GM21528 (cell line): ENCODE data around the gene SOX18.
A peak's percentile ranks its signal among the peaks of the same experiment; 100 is the strongest.

ENCODE experiments used
- ATAC-seq: cut with Tn5 transposase; IDR thresholded peaks from one replicate; pipeline ENCODE4 v1.9.1; 2021; ENCODE audit warnings: mild to moderate bottlenecking, moderate library complexity; ENCODE audit not compliant: unreplicated experiment, low FRiP score

The SOX18 gene

DNA sequence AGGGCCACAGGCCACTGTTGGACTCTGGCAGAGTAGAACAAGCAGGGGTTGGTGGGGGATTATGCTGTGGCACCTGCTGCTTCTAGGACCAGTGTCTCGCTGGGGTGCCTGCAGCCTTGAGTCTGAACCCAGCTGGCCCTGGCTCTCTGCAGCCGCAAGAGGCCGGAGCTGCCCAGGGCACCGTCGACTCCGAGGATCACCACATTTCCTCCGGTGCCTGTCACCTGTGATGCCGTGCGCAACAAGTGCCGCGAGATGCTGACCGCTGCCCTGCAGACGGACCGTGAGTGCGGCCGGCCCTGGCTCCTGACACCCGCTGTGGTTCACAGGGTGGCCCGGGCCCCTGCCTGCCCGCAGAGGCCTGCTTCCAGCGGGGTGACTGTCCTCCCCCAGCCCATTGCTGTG is 19.8 kb upstream of the SOX18 start:
- ATAC-seq, result no peak

DNA sequence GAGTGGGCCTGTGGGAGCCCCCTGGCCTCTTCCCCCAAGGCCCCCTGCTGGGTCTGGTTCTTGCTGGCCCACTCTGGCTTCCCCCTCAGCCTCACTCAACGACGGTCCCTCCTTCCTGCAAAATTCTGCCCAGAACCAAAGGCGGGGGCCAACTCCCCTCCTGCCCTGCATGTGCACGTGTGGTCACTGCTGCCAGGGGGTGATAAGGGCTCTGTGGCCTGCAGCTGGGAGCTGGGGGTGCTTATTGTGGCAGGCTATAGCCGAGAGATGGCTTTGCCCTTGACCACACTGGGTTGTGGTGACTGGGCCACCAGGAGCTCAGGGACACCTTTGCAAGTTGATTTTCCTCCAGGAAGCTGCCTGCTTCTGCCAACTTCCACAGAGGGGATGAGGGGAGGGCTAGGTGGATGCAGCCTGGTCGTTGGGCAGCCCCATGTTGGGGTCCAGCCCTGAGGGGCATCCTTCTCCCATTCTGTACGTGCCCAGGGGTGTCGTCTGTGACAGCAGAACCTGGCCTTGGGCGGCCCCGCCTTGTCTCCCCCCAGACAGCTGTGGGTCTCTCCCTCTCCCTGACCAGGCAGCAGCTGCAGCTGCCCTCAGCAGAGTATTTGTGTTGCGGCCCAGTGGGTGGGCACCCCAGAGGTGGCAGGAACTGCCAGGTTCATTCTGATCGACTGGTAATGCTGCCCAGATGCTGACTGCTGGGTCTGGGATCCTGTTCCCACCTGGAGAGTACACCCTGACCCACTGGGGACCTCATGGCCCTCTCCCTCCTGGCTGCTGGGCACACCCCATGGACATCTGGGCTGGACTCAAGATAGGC is 19.2 kb upstream of the SOX18 start:
- ATAC-seq, result no peak

DNA sequence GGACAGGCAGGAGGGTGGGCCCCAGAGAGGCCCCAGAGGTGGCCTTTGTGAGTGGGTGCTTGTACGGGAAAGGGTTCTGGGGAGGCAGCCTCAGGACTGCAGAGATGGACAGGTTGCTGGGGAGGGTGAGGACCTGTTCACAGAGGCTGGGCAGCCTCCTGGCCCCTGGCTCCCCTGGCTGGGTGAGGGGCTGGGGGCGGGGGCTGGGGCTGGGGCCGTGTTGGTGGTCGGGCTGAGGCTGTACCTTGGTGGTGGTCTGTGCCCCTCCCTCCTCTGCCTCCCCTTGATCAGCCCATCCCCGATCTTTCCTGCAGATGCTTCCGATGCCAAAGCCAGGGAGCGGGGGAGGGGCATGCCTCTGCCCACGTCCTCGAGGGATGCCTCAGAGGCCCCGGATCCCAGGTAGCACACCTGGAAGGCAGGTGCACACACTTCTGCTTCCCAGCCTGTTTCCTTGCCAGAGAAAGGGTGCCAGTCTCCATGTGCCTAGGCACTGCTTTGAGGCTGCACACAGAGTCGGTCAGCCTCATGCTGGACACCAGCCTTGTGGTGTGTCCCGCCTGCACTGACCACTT is 18.4 kb upstream of the SOX18 start:
- no peak for ATAC-seq

DNA sequence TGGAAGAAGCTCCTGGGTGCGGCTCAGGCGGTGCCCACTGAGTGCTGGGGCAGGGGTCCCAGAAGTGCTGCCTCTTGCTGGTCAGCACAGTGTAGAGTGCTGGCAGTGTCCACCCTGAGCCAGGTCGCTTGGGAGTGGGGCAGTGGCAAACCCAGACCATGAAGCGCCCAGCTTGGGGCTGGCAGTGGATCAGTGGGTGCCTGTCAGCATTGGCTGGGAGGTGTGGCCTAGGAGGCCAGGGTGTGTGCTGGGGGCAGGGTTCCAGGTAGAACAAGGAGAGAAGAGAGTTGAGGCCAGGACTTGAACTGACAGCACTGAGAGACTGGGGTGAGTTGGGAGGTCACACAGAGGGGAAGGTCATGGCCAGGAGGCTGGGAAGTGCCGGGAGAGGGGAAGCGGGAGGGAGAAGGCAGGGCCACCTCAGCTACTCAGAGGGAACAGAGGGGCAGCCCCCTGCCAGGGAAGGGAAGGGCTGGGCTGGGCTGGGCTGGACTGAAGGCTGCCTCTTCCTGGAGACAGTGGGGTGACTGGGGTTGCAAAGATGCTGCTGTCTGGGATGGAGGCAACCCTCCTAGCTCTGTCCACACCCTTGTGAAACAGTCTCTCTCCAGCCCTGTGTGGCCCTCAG is 17.7 kb upstream of the SOX18 start:
- no peak for ATAC-seq

DNA sequence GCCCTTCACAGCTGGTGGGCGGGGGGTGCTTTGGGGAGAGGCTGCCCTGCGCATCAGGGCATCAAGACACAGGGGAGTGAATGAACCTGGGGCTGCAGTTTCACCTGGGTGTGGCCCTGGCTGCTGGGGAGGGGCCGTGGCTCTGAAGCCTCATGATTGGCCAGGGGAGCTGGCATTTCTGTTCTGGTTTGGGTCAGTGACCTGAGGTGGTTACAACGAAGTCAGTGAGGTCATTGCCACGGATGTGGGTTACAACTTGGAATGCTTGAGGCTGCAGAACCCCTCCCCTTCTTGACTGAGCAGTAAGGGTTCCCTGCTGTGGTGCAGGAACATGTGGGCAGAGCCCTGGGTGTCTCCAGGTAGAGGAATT is 16.5 kb upstream of the SOX18 start:
- ATAC-seq, result no peak

DNA sequence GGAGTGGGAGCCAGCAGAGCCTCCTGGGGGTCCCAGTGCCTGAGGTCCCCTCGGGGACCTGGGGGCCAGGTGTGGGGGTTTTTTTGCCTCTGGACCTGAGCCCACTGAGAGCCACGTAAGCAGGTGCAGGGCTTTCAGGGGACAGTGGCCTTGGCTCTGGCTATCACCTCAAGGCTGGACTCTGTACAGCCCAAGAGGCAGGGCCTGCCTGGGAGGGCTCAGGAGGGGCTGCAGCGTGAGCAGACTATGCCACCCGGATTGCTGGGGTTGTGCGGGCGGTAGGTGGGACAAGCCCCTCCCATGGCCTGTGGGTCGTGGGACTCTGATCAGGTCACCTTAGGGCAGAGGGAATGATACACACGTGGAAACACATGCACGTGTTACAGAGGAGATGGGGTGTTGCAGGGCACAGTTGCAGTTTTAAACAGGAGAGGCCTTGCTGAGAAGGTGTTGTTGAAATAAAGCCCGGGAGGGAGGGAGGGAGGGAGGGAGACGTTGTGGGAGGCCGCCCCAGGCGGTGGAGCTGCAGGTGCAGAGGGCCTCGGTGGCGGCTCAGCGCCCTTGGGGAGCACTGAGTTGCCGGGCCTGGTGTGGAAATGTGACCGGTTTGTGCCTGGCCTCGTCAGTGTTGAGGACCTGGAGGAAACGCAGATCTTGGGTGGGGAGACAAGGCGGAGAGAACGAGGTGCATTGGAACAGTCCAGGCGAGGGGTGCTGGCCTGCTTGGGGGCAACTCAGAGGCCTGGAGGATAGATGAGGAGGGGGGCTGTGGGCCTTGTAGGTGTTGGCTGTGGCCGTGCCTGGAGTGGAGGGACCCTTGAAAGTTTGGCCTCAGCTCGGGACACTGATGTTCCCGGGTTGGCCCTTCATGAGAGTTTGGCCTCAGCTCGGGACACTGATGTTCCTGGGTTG is 15.9 kb upstream of the SOX18 start:
- no peak for ATAC-seq

DNA sequence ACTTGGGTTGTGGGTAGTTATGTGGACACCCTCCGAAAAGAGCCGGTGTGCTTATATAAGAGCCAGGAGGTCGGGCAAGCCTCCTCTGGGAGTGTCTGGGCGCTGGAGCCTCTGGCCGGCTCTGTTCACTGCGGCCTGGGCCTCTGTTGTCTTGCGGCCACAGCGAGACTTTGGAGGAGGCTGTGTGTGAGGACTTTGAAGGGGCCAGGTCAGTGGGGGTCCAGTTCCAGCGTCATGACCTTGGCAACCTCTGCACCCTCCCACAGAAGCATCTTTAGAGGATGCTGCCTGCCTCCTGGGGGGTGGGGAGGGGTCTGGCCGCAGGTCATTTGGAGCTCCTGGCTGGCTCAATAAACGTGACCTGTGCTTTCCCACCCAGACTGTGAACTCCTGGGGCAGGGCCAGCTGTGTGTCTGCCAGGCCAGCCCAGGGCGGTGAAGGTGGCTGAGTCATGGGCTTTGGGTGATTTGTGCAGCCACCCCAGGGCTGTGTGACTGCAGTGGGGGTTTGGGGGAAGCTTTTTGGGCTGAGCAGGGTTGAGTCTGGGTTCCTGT is 14.8 kb upstream of the SOX18 start:
- ATAC-seq, result no peak

DNA sequence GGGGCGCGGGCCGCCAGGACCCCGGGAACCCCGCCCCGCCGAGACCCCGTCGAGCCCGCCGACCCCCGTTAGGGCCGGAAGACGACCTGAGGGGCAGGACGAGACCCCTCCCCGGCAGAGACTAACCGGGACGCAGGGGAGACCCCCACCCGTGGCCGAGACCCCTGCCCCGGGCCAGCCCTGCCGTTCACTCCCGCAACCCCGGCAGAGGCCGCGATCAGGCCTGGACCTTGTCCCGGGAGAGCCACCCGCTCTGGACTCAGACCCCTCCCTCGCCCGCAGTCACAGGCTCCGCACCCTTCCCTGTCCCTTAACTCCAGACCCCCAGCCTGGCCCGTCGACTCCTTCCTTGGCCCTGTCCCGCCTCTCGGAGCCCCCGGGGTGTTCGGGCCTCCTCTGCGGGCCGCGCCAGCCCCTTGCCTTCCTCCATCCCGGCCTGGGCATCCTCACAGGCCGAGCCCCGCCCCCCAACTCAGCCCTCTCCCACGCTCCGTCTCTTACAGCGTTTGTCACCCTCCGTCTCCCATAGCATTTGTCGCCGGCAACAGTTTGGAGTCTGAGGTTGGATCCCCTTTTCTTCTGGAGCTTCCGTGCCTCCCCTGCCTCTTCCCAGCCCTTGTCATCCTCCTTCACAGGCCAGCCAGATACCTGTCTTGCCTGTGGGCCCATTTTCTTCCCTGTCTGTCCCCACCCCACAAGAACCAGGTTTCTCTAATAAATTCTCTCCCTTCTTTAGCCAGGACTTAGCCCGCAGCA is 14.1 kb upstream of the SOX18 start:
- no peak for ATAC-seq

DNA sequence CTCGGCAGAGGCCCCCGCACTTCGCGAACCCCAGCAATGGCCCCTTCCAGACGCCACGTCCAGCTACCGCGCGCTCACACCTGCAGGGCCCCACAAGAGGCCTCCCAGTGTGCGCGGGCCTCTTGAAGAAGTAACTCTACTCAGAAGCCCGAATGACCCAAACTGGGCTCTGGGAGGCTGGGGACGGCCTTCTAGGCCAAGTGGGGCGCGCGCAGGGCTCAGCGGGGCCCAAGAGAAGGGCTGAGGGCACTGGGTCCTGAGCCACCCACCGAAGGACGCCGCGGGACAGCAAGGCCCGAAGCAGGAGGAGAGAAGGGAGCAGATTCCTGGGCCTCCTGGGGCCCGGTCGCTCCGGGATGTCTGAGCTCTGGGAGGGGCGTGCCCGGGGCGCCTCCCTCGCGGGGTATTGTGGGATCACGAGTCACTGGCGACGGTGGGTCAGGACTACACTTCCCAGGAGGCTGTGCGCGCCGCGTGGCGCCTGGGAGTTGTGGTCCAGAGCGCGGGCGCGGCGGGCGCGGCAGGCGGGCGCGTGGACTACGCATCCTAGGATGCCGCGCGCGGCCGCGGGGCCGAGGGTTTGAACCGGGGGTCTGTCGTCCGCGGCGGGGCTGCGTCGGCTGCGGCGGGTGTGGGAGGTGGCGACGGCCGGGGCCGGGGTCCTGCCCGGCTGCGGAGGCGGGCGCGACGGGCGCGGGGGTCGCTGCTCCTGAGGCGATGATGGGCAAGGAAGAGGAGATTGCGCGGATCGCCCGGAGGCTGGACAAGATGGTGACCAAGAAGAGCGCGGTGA is 13.4 kb upstream of the SOX18 start, which contains the start of gene TCEA2:
Gene TCEA2, plus strand, starts transcription at position 603 of the 793 bp plus-strand sequence. Its CDS starts 115 bp downstream, at position 718.
- ATAC-seq, result peak; percentile 80

DNA sequence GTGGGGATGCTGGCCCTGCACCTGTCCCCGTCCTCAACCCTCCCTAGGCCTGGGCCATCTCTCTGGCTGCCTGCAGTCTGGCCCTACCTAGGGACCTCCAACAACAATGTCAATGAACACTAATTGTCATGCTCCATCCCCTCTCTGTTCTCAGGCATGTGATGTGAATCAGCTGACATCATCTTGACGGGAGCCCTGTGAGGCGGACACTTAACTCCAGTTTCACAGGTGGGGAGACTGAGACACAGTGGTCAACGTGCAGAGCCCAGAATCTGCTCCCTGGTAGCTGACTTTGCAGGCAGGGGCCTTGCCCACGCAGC is 12.8 kb upstream of the SOX18 start:
- ATAC-seq, result no peak

DNA sequence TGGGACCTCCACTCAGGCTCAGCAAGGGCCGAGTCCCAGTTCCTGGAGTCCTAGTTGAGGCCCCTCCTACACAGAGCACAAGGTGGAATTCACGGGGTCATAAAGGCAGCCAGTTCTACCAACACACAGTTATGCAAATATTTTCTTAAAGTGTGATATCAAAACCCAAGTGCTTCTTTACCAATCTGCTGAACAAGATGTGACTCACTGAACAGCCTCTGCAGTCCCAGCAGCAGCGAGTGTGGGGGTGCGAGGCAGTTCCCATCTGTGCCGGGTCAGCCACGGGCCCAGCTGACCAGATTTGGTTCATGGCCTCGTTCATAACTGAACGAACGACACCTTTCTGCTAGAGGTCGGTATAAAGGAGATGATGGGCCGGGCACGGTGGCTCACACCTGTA is 9.1 kb upstream of the SOX18 start:
- ATAC-seq, result no peak

DNA sequence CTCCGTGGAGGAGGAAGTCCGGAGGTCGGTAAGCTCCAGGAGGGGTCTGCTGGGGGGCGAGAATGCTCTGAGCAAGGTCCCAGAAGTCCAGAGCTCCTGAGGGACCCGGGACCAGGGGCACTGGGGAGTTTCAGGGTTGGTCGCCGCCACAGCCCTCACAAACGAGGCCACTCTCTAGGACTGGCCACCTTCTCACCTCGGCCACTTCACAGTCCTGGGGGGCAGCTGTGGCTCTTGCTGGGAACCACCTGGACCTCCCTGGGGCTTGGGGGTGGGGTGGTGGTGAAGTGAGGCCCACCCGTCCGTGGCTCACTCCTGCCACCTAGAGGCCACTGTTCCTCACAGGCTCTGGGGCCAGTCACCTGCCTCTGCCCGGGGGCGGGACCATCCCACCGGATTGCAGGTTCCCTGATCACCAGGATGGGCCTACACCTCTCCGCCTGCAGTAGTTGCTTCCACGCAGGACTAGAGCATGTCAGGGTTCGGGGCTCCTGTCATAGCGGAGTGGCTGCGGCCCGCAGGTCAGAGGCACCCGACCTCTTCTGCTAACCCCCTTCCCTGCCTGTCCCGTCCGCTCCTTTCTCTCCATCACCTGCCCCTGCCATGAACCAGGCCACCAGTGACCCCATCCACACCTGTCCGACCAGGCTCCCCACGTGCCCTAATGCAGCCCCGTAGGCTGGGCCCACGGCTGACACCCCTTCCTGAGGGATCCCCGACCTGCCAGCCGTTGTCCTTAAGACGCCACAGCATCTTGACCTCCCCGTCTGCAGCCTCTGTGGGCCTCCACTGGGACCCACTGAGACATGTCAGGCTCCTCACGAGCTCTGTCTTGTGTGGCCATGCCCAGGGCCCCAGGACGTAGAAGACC is 8.4 kb upstream of the SOX18 start:
- ATAC-seq, result no peak

DNA sequence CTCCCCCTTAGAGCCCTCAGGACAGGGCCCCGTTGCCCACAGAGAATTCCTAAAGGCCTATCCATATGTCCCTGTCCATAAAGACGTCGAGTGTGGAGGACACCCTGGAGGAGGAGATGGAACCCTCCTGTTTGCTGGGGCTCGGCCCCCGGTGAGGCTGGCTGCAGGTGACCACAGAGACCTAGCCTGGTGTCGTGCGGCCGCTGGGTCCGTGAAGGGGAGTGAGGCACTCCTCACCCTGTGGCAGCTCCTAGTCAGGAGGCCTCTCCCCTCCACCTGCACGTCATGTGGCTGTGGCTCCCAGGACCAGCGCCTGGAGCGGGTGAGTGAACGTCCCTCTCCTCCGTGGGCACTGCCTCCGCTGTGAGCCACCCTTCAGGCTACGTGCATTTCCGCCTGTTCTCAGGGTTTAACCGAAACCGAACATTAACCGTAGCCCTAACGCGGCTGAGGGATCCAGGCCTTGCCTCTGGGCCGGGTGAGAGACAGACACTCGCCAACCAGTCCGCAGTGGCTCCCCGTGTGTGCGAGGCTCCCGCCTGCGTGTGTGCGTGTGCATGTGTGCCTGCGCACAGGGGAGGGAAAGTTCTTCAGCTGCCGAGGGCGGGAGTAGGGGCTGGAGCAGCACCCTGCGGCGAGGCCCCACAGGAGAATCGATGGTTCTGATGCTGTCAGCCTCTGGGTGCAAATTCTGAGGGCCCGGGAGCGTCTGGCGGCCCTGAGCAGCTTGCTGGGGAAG is 7.6 kb upstream of the SOX18 start:
- no peak for ATAC-seq

DNA sequence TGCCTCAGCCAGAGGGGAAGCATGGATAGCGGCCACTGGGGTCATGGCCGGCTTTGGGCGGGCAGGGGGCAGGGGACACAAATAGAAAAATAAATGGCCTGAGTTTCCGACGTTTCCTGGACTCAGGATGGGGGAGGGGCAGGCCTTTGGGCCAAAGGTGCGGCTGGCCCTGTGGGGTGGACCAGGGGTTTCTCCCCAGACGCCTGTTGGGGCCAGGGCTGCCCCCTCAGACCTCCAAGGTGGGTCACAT is 7.1 kb upstream of the SOX18 start:
- ATAC-seq, result no peak

DNA sequence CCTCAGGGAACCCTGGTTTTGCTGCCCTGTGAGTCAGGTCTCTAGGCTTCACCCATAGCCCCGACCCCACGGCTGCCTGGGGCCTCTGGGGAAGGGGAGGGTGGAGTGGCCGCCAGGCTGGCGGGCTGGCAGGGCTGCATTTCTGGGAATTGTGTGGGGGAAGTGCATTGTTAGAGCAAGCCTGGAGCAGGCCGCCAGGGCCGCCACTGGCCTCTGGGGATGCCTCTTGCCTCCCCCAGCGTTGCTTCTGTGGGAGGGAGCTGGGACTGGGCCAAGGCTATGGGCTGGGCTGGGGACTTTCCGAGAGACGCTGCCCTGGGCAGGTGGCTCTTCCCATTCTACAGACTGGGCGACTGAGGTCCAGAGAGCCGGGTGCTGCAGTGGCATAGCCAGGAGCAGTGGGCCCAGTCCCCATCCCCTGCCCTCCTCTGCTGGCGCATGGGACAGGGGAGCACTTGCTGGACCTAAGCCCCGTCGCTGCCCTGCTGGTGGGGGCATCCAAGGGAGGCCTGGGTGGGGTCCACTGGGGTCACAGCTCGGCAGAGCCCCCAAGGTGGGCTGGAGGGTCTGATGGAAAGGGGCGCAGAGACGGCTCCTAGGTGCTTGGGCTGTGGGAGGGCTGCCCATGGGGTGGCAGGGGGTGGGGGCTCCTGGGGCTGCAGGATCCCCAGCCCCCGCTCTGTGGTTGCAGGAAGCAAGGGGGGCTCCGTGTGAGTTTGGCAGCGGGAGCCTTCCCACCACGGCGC is 6.6 kb upstream of the SOX18 start:
- no peak for ATAC-seq

DNA sequence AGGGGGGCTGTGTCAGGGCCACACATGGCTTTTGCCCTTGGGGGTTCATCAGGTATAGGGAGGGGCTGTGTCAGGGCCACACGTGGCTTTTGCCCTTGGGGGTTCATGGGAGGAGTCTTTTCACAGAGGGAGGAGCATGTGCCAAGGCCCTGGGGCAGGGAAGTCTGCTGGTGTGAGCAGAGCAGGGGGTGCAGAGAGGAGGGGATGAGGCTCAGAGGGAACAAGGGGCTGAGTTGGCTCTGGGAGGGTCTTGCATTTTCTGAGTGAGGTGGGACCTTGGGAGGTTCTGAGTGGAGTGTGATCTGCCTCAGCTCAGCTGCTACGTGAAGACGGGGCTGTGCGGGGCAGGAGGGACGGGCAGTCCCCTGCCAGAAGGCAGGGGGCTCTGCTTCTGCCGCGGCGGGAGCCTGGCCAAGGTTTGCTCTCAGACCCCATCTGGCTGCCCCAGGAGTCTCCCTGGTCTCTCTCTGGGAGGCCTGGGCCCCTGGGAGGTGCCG is 6.0 kb upstream of the SOX18 start:
- no peak for ATAC-seq
